ENCODE measurements around the gene CNOT4. TPM values are rescaled to one million over a fixed set of nuclear protein-coding genes. Genes with fewer than 3 reads are reported as not detected.
"Not testable (repeated sequence)": the region's sequence is repeated elsewhere in the genome, so short reads cannot be mapped to it uniquely, and the experiment has no call there.

The CNOT4 gene
- total RNA-seq, 2 experiments from 2014 or later = 24.0 to 29.8 TPM

DNA sequence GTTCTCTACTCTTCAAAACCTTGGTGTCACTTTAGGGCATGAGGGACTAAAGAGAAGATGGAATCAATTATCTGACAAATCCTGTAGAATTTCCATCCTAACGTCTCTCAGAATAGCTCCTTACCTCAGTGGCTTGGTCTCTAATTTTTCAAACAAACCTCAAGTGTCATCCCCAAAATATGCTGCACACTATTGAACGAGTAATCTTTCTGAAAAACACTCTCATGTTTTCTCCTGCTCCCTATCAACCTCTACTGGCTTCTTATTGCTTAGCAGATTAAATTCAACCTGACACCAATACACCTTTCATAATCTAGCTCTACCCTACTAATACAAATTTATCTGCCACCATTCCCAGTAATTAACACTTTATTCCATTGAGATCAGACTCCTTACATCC is 8.5 kb downstream of the CNOT4 start:
- H3K4me3 Mint-ChIP-seq = no peak overlapping the region
- Histone ChIP-seq H3K4me1 (ENCODE audit: insufficient read depth, low read length) (peaks cover 18% of the 10 kb centered on the region), H3K36me3 (ENCODE audit: insufficient read depth, low read length) (no peaks in the 10 kb centered on the region), H3K4me3 (ENCODE audit: low read length) (no peak overlapping the region), H3K27me3 (ENCODE audit: control insufficient read depth in 1 of 2, insufficient read depth in 2 of 2, low read length in 2 of 2) (no peaks in the 10 kb centered on the region), H3K27ac (ENCODE audit: low read depth in 1 of 2, low read length in 2 of 2) (no peak overlapping the region), H3K9me3 (ENCODE audit: control insufficient read depth in 1 of 2, insufficient read depth in 1 of 2, low read length in 2 of 2) (no peaks in the 10 kb centered on the region)
- intact Hi-C loops (cut with DNase I, micrococcal nuclease) = no loop called here
- ATAC-seq (ENCODE audit: poor library complexity) (no peak), DNase-seq (no peak)
- H3K27me3 Mint-ChIP-seq = no peaks in the 10 kb centered on the region
- ChIA-PET POLR2A (no interaction called here), CTCF (no interaction called here)
- no peaks in the 10 kb centered on the region for H3K9me3 Mint-ChIP-seq
- peaks cover 2% of the 10 kb centered on the region for H3K36me3 Mint-ChIP-seq (ENCODE audit: low read depth)
- H3K4me1 Mint-ChIP-seq (ENCODE audit: low read depth) = peaks cover 62% of the 10 kb centered on the region
- H3K27ac Mint-ChIP-seq = no peak overlapping the region
- TF ChIP-seq, protein P1, sequence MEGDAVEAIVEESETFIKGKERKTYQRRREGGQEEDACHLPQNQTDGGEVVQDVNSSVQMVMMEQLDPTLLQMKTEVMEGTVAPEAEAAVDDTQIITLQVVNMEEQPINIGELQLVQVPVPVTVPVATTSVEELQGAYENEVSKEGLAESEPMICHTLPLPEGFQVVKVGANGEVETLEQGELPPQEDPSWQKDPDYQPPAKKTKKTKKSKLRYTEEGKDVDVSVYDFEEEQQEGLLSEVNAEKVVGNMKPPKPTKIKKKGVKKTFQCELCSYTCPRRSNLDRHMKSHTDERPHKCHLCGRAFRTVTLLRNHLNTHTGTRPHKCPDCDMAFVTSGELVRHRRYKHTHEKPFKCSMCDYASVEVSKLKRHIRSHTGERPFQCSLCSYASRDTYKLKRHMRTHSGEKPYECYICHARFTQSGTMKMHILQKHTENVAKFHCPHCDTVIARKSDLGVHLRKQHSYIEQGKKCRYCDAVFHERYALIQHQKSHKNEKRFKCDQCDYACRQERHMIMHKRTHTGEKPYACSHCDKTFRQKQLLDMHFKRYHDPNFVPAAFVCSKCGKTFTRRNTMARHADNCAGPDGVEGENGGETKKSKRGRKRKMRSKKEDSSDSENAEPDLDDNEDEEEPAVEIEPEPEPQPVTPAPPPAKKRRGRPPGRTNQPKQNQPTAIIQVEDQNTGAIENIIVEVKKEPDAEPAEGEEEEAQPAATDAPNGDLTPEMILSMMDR (IDR thresholded peaks at IDR 0.05) = no peak

DNA sequence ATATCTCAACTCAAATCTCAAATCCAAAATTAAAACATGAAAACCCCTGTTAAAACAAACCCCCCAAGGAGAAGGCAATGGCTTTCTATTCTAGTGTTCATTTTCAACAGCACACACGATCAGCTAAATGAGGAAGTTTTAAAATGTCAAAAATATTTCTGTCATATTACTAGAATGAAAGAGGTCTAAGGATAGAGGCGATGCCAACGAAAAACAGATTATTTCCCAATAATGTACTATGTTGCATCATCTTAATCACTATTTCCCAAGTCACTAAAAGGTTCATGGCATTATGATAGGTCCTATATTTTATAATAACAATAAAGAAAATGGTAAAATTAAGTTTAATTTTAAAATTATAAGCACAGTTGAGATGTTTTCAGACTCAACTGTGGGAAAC is 10.1 kb downstream of the CNOT4 start:
- Mint-ChIP-seq H3K9me3 (no peaks in the 10 kb centered on the region), H3K4me1 (ENCODE audit: low read depth) (peaks cover 65% of the 10 kb centered on the region), H3K27ac (no peak overlapping the region), H3K36me3 (ENCODE audit: low read depth) (peaks cover 5% of the 10 kb centered on the region), H3K27me3 (no peaks in the 10 kb centered on the region), H3K4me3 (no peak overlapping the region)
- no peaks in the 10 kb centered on the region for H3K27me3 ChIP-seq (ENCODE audit: control insufficient read depth in 1 of 2, insufficient read depth in 2 of 2, low read length in 2 of 2)
- intact Hi-C loops (cut with DNase I, micrococcal nuclease) = no loop called here
- ATAC-seq (ENCODE audit: poor library complexity) (no peak), DNase-seq (no peak)
- no peaks in the 10 kb centered on the region for H3K36me3 ChIP-seq (ENCODE audit: insufficient read depth, low read length)
- H3K27ac ChIP-seq (ENCODE audit: low read depth in 1 of 2, low read length in 2 of 2) = no peak overlapping the region
- no peaks in the 10 kb centered on the region for H3K9me3 ChIP-seq (ENCODE audit: control insufficient read depth in 1 of 2, insufficient read depth in 1 of 2, low read length in 2 of 2)
- POLR2A ChIA-PET = interaction anchor here (0.6 kb wide), 1 partner anchor 10 kb away, joined by 3 read pairs; the partner anchor contains the start of gene CNOT4
- CTCF ChIA-PET = no interaction called here
- H3K4me1 ChIP-seq (ENCODE audit: insufficient read depth, low read length) = peaks cover 18% of the 10 kb centered on the region
- no peak overlapping the region for H3K4me3 ChIP-seq (ENCODE audit: low read length)
- TF ChIP-seq, protein P1 (IDR thresholded peaks at IDR 0.05) = no peak

DNA sequence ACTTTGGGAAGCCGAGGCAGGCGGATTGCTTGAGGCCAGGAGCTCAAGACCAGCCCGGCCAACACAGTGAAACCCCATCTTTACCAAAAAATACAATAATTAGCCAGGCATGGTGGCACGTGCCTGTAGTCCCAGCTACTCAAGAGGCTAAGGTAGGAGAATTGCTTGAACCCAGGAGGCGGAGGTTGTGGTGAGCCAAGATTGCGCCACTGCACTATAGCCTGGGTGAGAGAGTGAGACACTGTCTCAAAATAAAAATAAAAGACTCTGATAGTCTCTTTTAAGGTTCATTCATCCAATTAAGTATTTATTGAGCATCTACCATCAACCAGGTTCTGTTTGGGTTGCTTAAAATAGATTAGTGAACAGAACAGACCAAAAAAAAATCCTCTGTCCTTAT is 12.7 kb downstream of the CNOT4 start:
- POLR2A ChIA-PET; H3K36me3 ChIP-seq (ENCODE audit: insufficient read depth, low read length); H3K9me3 ChIP-seq (ENCODE audit: control insufficient read depth in 1 of 2, insufficient read depth in 1 of 2, low read length in 2 of 2); H3K4me3 ChIP-seq (ENCODE audit: low read length); H3K4me3 Mint-ChIP-seq; H3K27me3 Mint-ChIP-seq; intact Hi-C loops (cut with DNase I, micrococcal nuclease); H3K9me3 Mint-ChIP-seq; H3K27me3 ChIP-seq (ENCODE audit: control insufficient read depth in 1 of 2, insufficient read depth in 2 of 2, low read length in 2 of 2); CTCF ChIA-PET; ATAC-seq (ENCODE audit: poor library complexity); H3K27ac ChIP-seq (ENCODE audit: low read depth in 1 of 2, low read length in 2 of 2); H3K36me3 Mint-ChIP-seq (ENCODE audit: low read depth); DNase-seq; H3K27ac Mint-ChIP-seq: not testable (repeated sequence)
- peaks cover 57% of the 10 kb centered on the region for H3K4me1 Mint-ChIP-seq (ENCODE audit: low read depth)
- H3K4me1 ChIP-seq (ENCODE audit: insufficient read depth, low read length) = peaks cover 15% of the 10 kb centered on the region

DNA sequence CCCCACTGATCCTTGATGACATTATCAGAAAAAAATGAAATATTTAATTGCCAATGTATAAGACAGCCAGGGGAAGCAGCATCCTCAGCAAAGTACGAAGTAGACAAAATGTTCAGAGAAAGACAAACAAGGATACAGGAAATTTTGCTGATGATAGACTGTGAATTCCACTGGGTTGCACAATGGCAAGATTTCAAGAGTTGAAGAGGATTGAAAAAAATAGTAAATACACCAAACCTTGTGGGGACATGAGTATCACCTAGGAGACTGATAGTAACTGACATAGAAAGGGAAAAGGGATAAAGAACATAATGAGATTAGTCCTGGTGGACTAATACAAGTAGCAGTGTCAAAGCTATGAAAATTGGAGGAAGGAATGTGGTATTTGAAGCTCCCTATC is 16.5 kb downstream of the CNOT4 start:
- peaks cover 21% of the 10 kb centered on the region for H3K4me1 Mint-ChIP-seq (ENCODE audit: low read depth)
- no peak overlapping the region for H3K4me3 Mint-ChIP-seq
- ChIA-PET POLR2A (no interaction called here), CTCF (interaction anchor here (0.6 kb wide), 2 partner anchors 13 to 59 kb away, joined by 3 to 4 read pairs; no protein-coding TSS in a partner anchor)
- no peak overlapping the region for H3K4me3 ChIP-seq (ENCODE audit: low read length)
- H3K27ac ChIP-seq (ENCODE audit: low read depth in 1 of 2, low read length in 2 of 2) = no peak overlapping the region
- H3K9me3 ChIP-seq (ENCODE audit: control insufficient read depth in 1 of 2, insufficient read depth in 1 of 2, low read length in 2 of 2) = no peaks in the 10 kb centered on the region
- no peak for ATAC-seq (ENCODE audit: poor library complexity)
- peaks cover 3% of the 10 kb centered on the region for H3K36me3 ChIP-seq (ENCODE audit: insufficient read depth, low read length)
- TF ChIP-seq, protein P1 (IDR thresholded peaks at IDR 0.05) = no peak
- H3K4me1 ChIP-seq (ENCODE audit: insufficient read depth, low read length) = peaks cover 9% of the 10 kb centered on the region
- intact Hi-C loops (cut with DNase I, micrococcal nuclease) = no loop called here
- H3K27me3 Mint-ChIP-seq = no peaks in the 10 kb centered on the region
- H3K9me3 Mint-ChIP-seq = no peaks in the 10 kb centered on the region
- H3K27ac Mint-ChIP-seq = no peak overlapping the region
- no peak for DNase-seq
- no peaks in the 10 kb centered on the region for H3K27me3 ChIP-seq (ENCODE audit: control insufficient read depth in 1 of 2, insufficient read depth in 2 of 2, low read length in 2 of 2)
- peaks cover 5% of the 10 kb centered on the region for H3K36me3 Mint-ChIP-seq (ENCODE audit: low read depth)

Data from CD4-positive, alpha-beta T cell (primary cell).